ENCODE measurements around the gene NEGR1. TPM values are rescaled to one million over a fixed set of nuclear protein-coding genes. Genes with fewer than 3 reads are reported as not detected.

Gene NEGR1
- total RNA-seq, 1 experiment from 2014 or later, result 2.9 TPM

- TF ChIP-seq PRRX2 (CRISPR knock-in tag; IDR thresholded peaks at IDR 0.05) (no peak), TEAD4 (CRISPR knock-in tag; IDR thresholded peaks at IDR 0.05) (no peak), MLX (CRISPR knock-in tag; IDR thresholded peaks at IDR 0.05) (no peak), PRDM15 (CRISPR knock-in tag; IDR thresholded peaks at IDR 0.05) (no peak), MYBL2 (CRISPR knock-in tag; IDR thresholded peaks at IDR 0.05) (no peak), JAZF1 (CRISPR knock-in tag; IDR thresholded peaks at IDR 0.05) (no peak), MXD4 (CRISPR knock-in tag; IDR thresholded peaks at IDR 0.05; ENCODE audit: borderline replicate concordance) (no peak), GTF2I (CRISPR knock-in tag; conservative IDR thresholded peaks at IDR 0.05) (no peak), NR3C1 (CRISPR knock-in tag; conservative IDR thresholded peaks at IDR 0.05; ENCODE audit: low read depth) (no peak), ZNF671 (CRISPR knock-in tag; IDR thresholded peaks at IDR 0.05) (no peak), SP1 (CRISPR knock-in tag; conservative IDR thresholded peaks at IDR 0.05) (no peak)
Observed at GRCh38 chr1:72235062-72235461, 47.3 kb downstream of the NEGR1 start (continued).

- no peak for TF ChIP-seq CDX4 (CRISPR knock-in tag; IDR thresholded peaks at IDR 0.05; ENCODE audit: borderline replicate concordance)
- no peak for TF ChIP-seq SMAD3 (CRISPR knock-in tag; IDR thresholded peaks at IDR 0.05; ENCODE audit: borderline replicate concordance)
- TF ChIP-seq ZNF219 (CRISPR knock-in tag; IDR thresholded peaks at IDR 0.05; ENCODE audit: borderline replicate concordance), result no peak
- no peak for TF ChIP-seq HMGA2 (CRISPR knock-in tag; IDR thresholded peaks at IDR 0.05)
- no peak for TF ChIP-seq TEAD1 (CRISPR knock-in tag; IDR thresholded peaks at IDR 0.05)
- no peak for TF ChIP-seq JAZF1 (CRISPR knock-in tag; IDR thresholded peaks at IDR 0.05)
- TF ChIP-seq CBFB (CRISPR knock-in tag; IDR thresholded peaks at IDR 0.05; ENCODE audit: low read depth), result no peak
- TF ChIP-seq NFATC4 (CRISPR knock-in tag; IDR thresholded peaks at IDR 0.05), result no peak
- TF ChIP-seq TP53 (CRISPR knock-in tag; IDR thresholded peaks at IDR 0.05), result no peak
- no peak for TF ChIP-seq ARID4B (CRISPR knock-in tag; IDR thresholded peaks at IDR 0.05; ENCODE audit: borderline replicate concordance)
- TF ChIP-seq JUN (CRISPR knock-in tag; IDR thresholded peaks at IDR 0.05), result no peak
- no peak for TF ChIP-seq AFF4 (CRISPR knock-in tag; IDR thresholded peaks at IDR 0.05; ENCODE audit: borderline replicate concordance)
- TF ChIP-seq ZNF138 (CRISPR knock-in tag; conservative IDR thresholded peaks at IDR 0.05), result no peak
- no peak for TF ChIP-seq EMX1 (CRISPR knock-in tag; IDR thresholded peaks at IDR 0.05)
- no peak for TF ChIP-seq NR3C1 (CRISPR knock-in tag; conservative IDR thresholded peaks at IDR 0.05; ENCODE audit: low read depth)
- DNase-seq (ENCODE audit: low spot score) (no peak), ATAC-seq (no peak)
- no peaks in the 10 kb centered on the region for H3K4me1 Mint-ChIP-seq
- H3K27me3 Mint-ChIP-seq (ENCODE audit: low read depth), result no peaks in the 10 kb centered on the region
- no peak overlapping the region for H3K4me3 Mint-ChIP-seq
- POLR2A ChIA-PET, result no interaction called here
- CTCF ChIA-PET, result no interaction called here
- H3K9me3 Mint-ChIP-seq, result peaks cover 19% of the 10 kb centered on the region
- H3K36me3 Mint-ChIP-seq, result no peaks in the 10 kb centered on the region; the same call in 1 of the 2 replicates
- no peak overlapping the region for H3K27ac Mint-ChIP-seq
Observed at GRCh38 chr1:72230746-72231145, 51.6 kb downstream of the NEGR1 start.
